GM12891 (cell line): Measurements from ENCODE around the gene RAB7A.

ENCODE experiments used
- PAX5 ChIP-seq: IDR thresholded peaks from 2 replicates; pipeline ENCODE4 v1.6.1; 2011; ENCODE audit warnings: low read length, moderate library complexity, mild to moderate bottlenecking; ENCODE audit not compliant: insufficient read depth, severe bottlenecking
- POLR2A ChIP-seq: IDR thresholded peaks from 2 replicates; pipeline ENCODE4 v1.6.1; 2011; ENCODE audit warnings: low read depth, low read length, control low read depth
- POLR2AphosphoS5 ChIP-seq: IDR thresholded peaks from 2 replicates; pipeline ENCODE4 v1.6.1; 2011; ENCODE audit warnings: low read depth, low read length, control low read depth
- SPI1 ChIP-seq: IDR thresholded peaks from 2 replicates; pipeline ENCODE4 v1.6.1; 2011; ENCODE audit warnings: low read depth, low read length, control low read depth
- TAF1 ChIP-seq: IDR thresholded peaks from 2 replicates; pipeline ENCODE4 v1.6.1; 2011; ENCODE audit warnings: low read depth, low read length, control low read depth

GRCh38 chr3:128855569-128855968, 129.6 kb downstream of the RAB7A start:
- TF ChIP-seq POLR2AphosphoS5 (no peak), TAF1 (no peak), POLR2A (no peak), SPI1 (no peak), PAX5 (no peak)
